H1 (cell line): Measurements from ENCODE around the gene GDF2.

Experiments used
- CTCF ChIP-seq, 3 experiments: IDR thresholded peaks; 1 replicate in 2 of 3; 2 replicates in 1 of 3; pipeline versions ENCODE4 v1.5.1 to v1.6.1; 2011; ENCODE audit warnings: low read length in 3 of 3, mild to moderate bottlenecking in 3 of 3, inconsistent platforms in 2 of 3, low read depth in 1 of 3, moderate library complexity in 1 of 3; ENCODE audit not compliant: insufficient read depth in 1 of 3; ENCODE audit errors: control extremely low read depth in 1 of 3
- POLR2A ChIP-seq, 2 experiments: IDR thresholded peaks; 1 replicate in 1 of 2; 2 replicates in 1 of 2; pipeline ENCODE4 v1.6.1; 2011; ENCODE audit warnings: low read depth in 2 of 2, low read length in 2 of 2, mild to moderate bottlenecking in 2 of 2; ENCODE audit errors: control extremely low read depth in 1 of 2

- TF ChIP-seq POLR2A (IDR thresholded peaks at IDR 0.05; ENCODE audit: control extremely low read depth in 1 of 2, low read depth in 2 of 2, low read length in 2 of 2) (no peak), CTCF (IDR thresholded peaks at IDR 0.05; ENCODE audit: control extremely low read depth in 1 of 3, insufficient read depth in 1 of 3, low read depth in 1 of 3, low read length in 3 of 3) (no peak)
Observed at GRCh38 chr10:47363781-47364180, 41.5 kb downstream of the GDF2 start.
